HCT116 (cell line): Measurements from ENCODE around the gene NFIL3. TPM values are rescaled to one million over a fixed set of nuclear protein-coding genes. Genes with fewer than 3 reads are reported as not detected.

ENCODE experiments used
- ATAC-seq: fragments of 200-7000 bp; cut with Tn5 transposase; 2 replicates; pipeline ENCODE4 v1.9.1; 2020; ENCODE audit warnings: mild to moderate bottlenecking, moderate library complexity
- BruUV-seq: library from RNA; stranded (reverse); fragments of 400-500 nt; replicated peaks from 2 replicates; lab custom pipeline; 2021; lab: Mats Ljungman, UMichigan
- CTCF ChIA-PET: fragments of 300-600 bp; sonication (Branson Sonifier 250); formaldehyde crosslinking; loops from one replicate; lab custom pipeline; 2021; ENCODE audit warnings: antibody characterized with exemption; lab: Charles Lee
- POLR2A ChIA-PET: fragments of 300-600, 350-600 bp; sonication (Branson Sonifier 250); formaldehyde crosslinking; loops from one replicate; lab custom pipeline; 2021; ENCODE audit warnings: antibody characterized with exemption; lab: Charles Lee
- RAD21 ChIA-PET, 2 experiments: fragments of 300-600 bp; sonication (Branson Sonifier 250); formaldehyde crosslinking; loops; one replicate each; lab custom pipeline; 2023; ENCODE audit warnings: low total read pairs in 2 of 2; ENCODE audit not compliant: uncharacterized antibody in 2 of 2, unreplicated experiment in 2 of 2, low non-redundant PET in 1 of 2; lab: Charles Lee
- DNase-seq: peaks from one replicate; pipeline ENCODE4 v3.0.0-alpha.2; 2010; ENCODE audit warnings: low read depth, low spot score
- H2AFZ ChIP-seq: fragments of 200-600 bp; shearing (Covaris generic), sonication (generic); 2 replicates; pipeline ENCODE4 v1.6.1; 2017; ENCODE audit warnings: low read depth, mixed run types, mixed read lengths, antibody characterized with exemption, low read length; ENCODE audit not compliant: poor library complexity, severe bottlenecking
- H3K27ac ChIP-seq: 2 replicates; pipeline ENCODE4 v1.5.1; 2012; ENCODE audit warnings: low read depth, low read length
- H3K27me3 ChIP-seq: fragments of 200-600 bp; sonication (generic); 2 replicates; pipeline ENCODE4 v1.6.1; 2016; ENCODE audit warnings: mixed run types, low read length, mixed read lengths; ENCODE audit not compliant: insufficient read depth
- H3K36me3 ChIP-seq, 2 experiments: fragments of 200-500 bp in 1 of 2; fragments of 200-600 bp in 1 of 2; sonication (Bioruptor generic) in 1 of 2; sonication (generic) in 1 of 2; 2 replicates each; pipeline versions ENCODE4 v1.5.1 to v1.6.1; 2014 to 2016; ENCODE audit warnings: low read length in 2 of 2, inconsistent platforms in 1 of 2, mixed read lengths in 1 of 2, mixed run types in 1 of 2; ENCODE audit not compliant: insufficient read depth in 2 of 2, control insufficient read depth in 1 of 2
- H3K4me1 ChIP-seq, 2 experiments: fragments of 200-600 bp in 1 of 2; sonication (generic) in 1 of 2; 2 replicates each; pipeline versions ENCODE4 v1.5.1 to v1.6.1; 2012 to 2017; ENCODE audit warnings: low read length in 2 of 2, inconsistent platforms in 1 of 2, mild to moderate bottlenecking in 1 of 2, mixed read lengths in 1 of 2, mixed run types in 1 of 2, moderate library complexity in 1 of 2; ENCODE audit not compliant: insufficient read depth in 2 of 2, control insufficient read depth in 1 of 2
- H3K4me2 ChIP-seq: fragments of 200-600 bp; sonication (generic); 2 replicates; pipeline ENCODE4 v1.6.1; 2017; ENCODE audit warnings: mixed run types, low read length, mixed read lengths
- H3K4me3 ChIP-seq, 2 experiments: fragments of 200-600 bp in 1 of 2; sonication (generic) in 1 of 2; replicated peaks in 1 of 2; 2 replicates each; pipeline ENCODE4 v1.5.1; 2011 to 2016; ENCODE audit warnings: low read length in 2 of 2, control low read depth in 1 of 2, low read depth in 1 of 2, mild to moderate bottlenecking in 1 of 2, mixed read lengths in 1 of 2, mixed run types in 1 of 2
- H3K79me2 ChIP-seq: fragments of 200-600 bp; sonication (generic); 2 replicates; pipeline ENCODE4 v1.6.1; 2017; ENCODE audit warnings: mild to moderate bottlenecking, mixed run types, low read length, moderate library complexity, mixed read lengths; ENCODE audit not compliant: insufficient read depth
- H3K9ac ChIP-seq: fragments of 200-600 bp; sonication (generic); 2 replicates; pipeline ENCODE4 v1.6.1; 2016; ENCODE audit warnings: low read length, mixed read lengths
- H3K9me2 ChIP-seq: fragments of 200-600 bp; sonication (generic), shearing (Covaris generic); 2 replicates; pipeline ENCODE4 v1.6.1; 2017; ENCODE audit warnings: mixed run types, mild to moderate bottlenecking, moderate library complexity; ENCODE audit not compliant: insufficient read depth
- H3K9me3 ChIP-seq, 2 experiments: fragments of 200-500 bp in 1 of 2; fragments of 200-600 bp in 1 of 2; sonication (Bioruptor generic) in 1 of 2; sonication (generic) in 1 of 2; 2 replicates each; pipeline ENCODE4 v1.6.1; 2014 to 2017; ENCODE audit warnings: low read length in 2 of 2, mixed read lengths in 2 of 2, inconsistent platforms in 1 of 2, low read depth in 1 of 2, mild to moderate bottlenecking in 1 of 2, mixed run types in 1 of 2, moderate library complexity in 1 of 2; ENCODE audit not compliant: control insufficient read depth in 1 of 2, insufficient read depth in 1 of 2
- H4K20me1 ChIP-seq: fragments of 200-600 bp; sonication (generic), shearing (Covaris generic); 2 replicates; pipeline ENCODE4 v1.6.1; 2017; ENCODE audit warnings: mixed run types, mild to moderate bottlenecking, moderate library complexity; ENCODE audit not compliant: insufficient read depth
- ATF3 ChIP-seq: IDR thresholded peaks from 2 replicates; pipeline ENCODE4 v1.6.1; 2012
- CBX3 ChIP-seq: IDR thresholded peaks from 2 replicates; pipeline ENCODE4 v1.6.1; 2012; ENCODE audit warnings: low read depth
- CEBPB ChIP-seq: IDR thresholded peaks from 2 replicates; pipeline ENCODE4 v1.6.1; 2012; ENCODE audit warnings: low read depth
- CTCF ChIP-seq, 3 experiments: fragments of 200-600 bp in 1 of 3; sonication (generic) in 1 of 3; IDR thresholded peaks in 2 of 3; conservative IDR thresholded peaks in 1 of 3; 2 replicates each; pipeline ENCODE4 v1.5.1; 2012 to 2017; ENCODE audit warnings: low read depth in 2 of 3, low read length in 2 of 3, antibody characterized with exemption in 1 of 3, borderline replicate concordance in 1 of 3, control low read depth in 1 of 3, mild to moderate bottlenecking in 1 of 3, mixed read lengths in 1 of 3, mixed run types in 1 of 3, moderate library complexity in 1 of 3; ENCODE audit not compliant: insufficient read depth in 1 of 3
- EGR1 ChIP-seq: IDR thresholded peaks from 2 replicates; pipeline ENCODE4 v1.6.1; 2012; ENCODE audit warnings: low read depth
- EZH2 ChIP-seq: fragments of 200-600 bp; sonication (generic); IDR thresholded peaks from 2 replicates; pipeline ENCODE4 v1.6.1; 2017; ENCODE audit warnings: antibody characterized with exemption, mixed run types
- EZH2phosphoT487 ChIP-seq: fragments of 200-600 bp; IDR thresholded peaks from 2 replicates; pipeline ENCODE4 v1.6.1; 2018; ENCODE audit warnings: antibody characterized with exemption, borderline replicate concordance
- FOSL1 ChIP-seq: IDR thresholded peaks from 2 replicates; pipeline ENCODE4 v1.6.1; 2012; ENCODE audit warnings: low read depth
- JUND ChIP-seq: IDR thresholded peaks from 2 replicates; pipeline ENCODE4 v1.6.1; 2012
- MAX ChIP-seq: IDR thresholded peaks from 2 replicates; pipeline ENCODE4 v1.6.1; 2012
- POLR2A ChIP-seq: IDR thresholded peaks from 2 replicates; pipeline ENCODE4 v1.7.0; 2011; ENCODE audit warnings: borderline replicate concordance; ENCODE audit not compliant: insufficient read depth, insufficient read length; ENCODE audit errors: extremely low read depth
- POLR2AphosphoS5 ChIP-seq: IDR thresholded peaks from 2 replicates; pipeline ENCODE4 v1.6.1; 2011; ENCODE audit warnings: mild to moderate bottlenecking, low read depth, low read length, moderate library complexity
- RAD21 ChIP-seq: IDR thresholded peaks from 2 replicates; pipeline ENCODE4 v1.6.1; 2012; ENCODE audit warnings: low read depth, mild to moderate bottlenecking
- SIN3A ChIP-seq: IDR thresholded peaks from 2 replicates; pipeline ENCODE4 v1.6.1; 2012; ENCODE audit warnings: low read depth
- SP1 ChIP-seq: IDR thresholded peaks from 2 replicates; pipeline ENCODE4 v1.6.1; 2012; ENCODE audit warnings: low read depth
- SRF ChIP-seq: IDR thresholded peaks from 2 replicates; pipeline ENCODE4 v1.6.1; 2012; ENCODE audit warnings: low read depth
- TCF7L2 ChIP-seq: IDR thresholded peaks from 2 replicates; pipeline ENCODE4 v1.7.0; 2011; ENCODE audit warnings: borderline replicate concordance, inconsistent platforms; ENCODE audit not compliant: insufficient read depth, insufficient read length; ENCODE audit errors: extremely low read depth
- YY1 ChIP-seq: IDR thresholded peaks from 2 replicates; pipeline ENCODE4 v1.6.1; 2011; ENCODE audit warnings: low read length, low read depth, moderate library complexity, mild to moderate bottlenecking; ENCODE audit not compliant: insufficient replicate concordance; ENCODE audit errors: extremely low read depth
- ZFX ChIP-seq: fragments of 450-650 bp; IDR thresholded peaks from 2 replicates; pipeline ENCODE4 v1.6.1; 2017
- ZNF274 ChIP-seq: fragments of 200-500 bp; sonication (Bioruptor generic); IDR thresholded peaks from 2 replicates; pipeline ENCODE4 v1.6.1; 2014; ENCODE audit warnings: mild to moderate bottlenecking, low read depth, low read length, inconsistent platforms
- intact Hi-C: fragments of 100-400 bp; cut with micrococcal nuclease; formaldehyde crosslinking; loops from 2 replicates; pipeline ENCODE4 v1.10.0; 2022
- total RNA-seq: library from RNA; stranded (reverse); gene quantifications from one replicate; pipeline ENCODE4 v1.2.1, GENCODE V29; 2021; ENCODE audit not compliant: unreplicated experiment
- TF ChIP-seq, protein P1 (sequence below): IDR thresholded peaks from 2 replicates; pipeline ENCODE4 v1.6.1; 2012; ENCODE audit warnings: low read depth

NFIL3 gene
- total RNA-seq, 1 experiment from 2014 or later, result 38.0 TPM

GRCh38 chr9:91433180-91433579 is 9.5 kb upstream of the NFIL3 start:
- intact Hi-C loops, result no loop called here
- TF ChIP-seq TCF7L2 (no peak), CEBPB (peak; percentile 56), ZFX (no peak), FOSL1 (peak; percentile 81), CBX3 (peak; percentile 89), EZH2 (no peak), SIN3A (peak; percentile 70), SP1 (peak; percentile 87), YY1 (no peak), CTCF (IDR thresholded peaks at IDR 0.05 in 2 of 3, conservative IDR thresholded peaks at IDR 0.05 in 1 of 3; ENCODE audit: borderline replicate concordance in 1 of 3, insufficient read depth in 1 of 3, low read depth in 2 of 3, low read length in 2 of 3) (peak; percentile 38 to 55 (median 50); a peak in 4 of 6 replicates), EGR1 (no peak), POLR2A (no peak), ZNF274 (no peak), RAD21 (peak; percentile 87), JUND (peak; percentile 84), MAX (peak; percentile 66), EZH2phosphoT487 (no peak), ATF3 (0 out of 2 replicates have a peak, but pooled peaks have one; percentile 11), SRF (peak; percentile 42; the same call in 1 of the 2 replicates), POLR2AphosphoS5 (no peak)
- TF ChIP-seq, protein P1, sequence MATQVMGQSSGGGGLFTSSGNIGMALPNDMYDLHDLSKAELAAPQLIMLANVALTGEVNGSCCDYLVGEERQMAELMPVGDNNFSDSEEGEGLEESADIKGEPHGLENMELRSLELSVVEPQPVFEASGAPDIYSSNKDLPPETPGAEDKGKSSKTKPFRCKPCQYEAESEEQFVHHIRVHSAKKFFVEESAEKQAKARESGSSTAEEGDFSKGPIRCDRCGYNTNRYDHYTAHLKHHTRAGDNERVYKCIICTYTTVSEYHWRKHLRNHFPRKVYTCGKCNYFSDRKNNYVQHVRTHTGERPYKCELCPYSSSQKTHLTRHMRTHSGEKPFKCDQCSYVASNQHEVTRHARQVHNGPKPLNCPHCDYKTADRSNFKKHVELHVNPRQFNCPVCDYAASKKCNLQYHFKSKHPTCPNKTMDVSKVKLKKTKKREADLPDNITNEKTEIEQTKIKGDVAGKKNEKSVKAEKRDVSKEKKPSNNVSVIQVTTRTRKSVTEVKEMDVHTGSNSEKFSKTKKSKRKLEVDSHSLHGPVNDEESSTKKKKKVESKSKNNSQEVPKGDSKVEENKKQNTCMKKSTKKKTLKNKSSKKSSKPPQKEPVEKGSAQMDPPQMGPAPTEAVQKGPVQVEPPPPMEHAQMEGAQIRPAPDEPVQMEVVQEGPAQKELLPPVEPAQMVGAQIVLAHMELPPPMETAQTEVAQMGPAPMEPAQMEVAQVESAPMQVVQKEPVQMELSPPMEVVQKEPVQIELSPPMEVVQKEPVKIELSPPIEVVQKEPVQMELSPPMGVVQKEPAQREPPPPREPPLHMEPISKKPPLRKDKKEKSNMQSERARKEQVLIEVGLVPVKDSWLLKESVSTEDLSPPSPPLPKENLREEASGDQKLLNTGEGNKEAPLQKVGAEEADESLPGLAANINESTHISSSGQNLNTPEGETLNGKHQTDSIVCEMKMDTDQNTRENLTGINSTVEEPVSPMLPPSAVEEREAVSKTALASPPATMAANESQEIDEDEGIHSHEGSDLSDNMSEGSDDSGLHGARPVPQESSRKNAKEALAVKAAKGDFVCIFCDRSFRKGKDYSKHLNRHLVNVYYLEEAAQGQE, result no peak

More at GRCh38 chr9:91433180-91433579, 9.5 kb upstream of the NFIL3 start:
- Histone ChIP-seq H2AFZ (peak overlapping the region; percentile 83), H3K79me2 (no peaks in the 10 kb centered on the region), H3K4me2 (peak overlapping the region; percentile 66), H3K9me3 (no peaks in the 10 kb centered on the region), H3K4me3 (peak overlapping the region in 1 of 2 experiments; percentile 8; a peak in 1 of 4 replicates), H3K4me1 (peaks cover 6 to 16% of the 10 kb centered on the region in 2 experiments), H3K36me3 (no peaks in the 10 kb centered on the region), H3K9ac (no peak overlapping the region), H4K20me1 (no peaks in the 10 kb centered on the region), H3K27ac (no peak overlapping the region), H3K9me2 (no peaks in the 10 kb centered on the region), H3K27me3 (no peaks in the 10 kb centered on the region)
- no TSS peak for BruUV-seq
- peak; percentile 93 for ATAC-seq
- ChIA-PET POLR2A (no interaction called here), CTCF (interaction anchor here (0.9 to 2.2 kb wide), 8 partner anchors 9 to 518 kb away, joined by 3 to 20 read pairs (median 4); partner anchors contain the start of gene NFIL3), RAD21 (interaction anchor here (0.5 to 1.3 kb wide), 5 partner anchors 333 to 518 kb away, joined by 3 to 5 read pairs (median 4); no protein-coding TSS in a partner anchor)
- DNase-seq, result peak; percentile 78
